H9 (cell line): ENCODE results near the gene PSMC1. TPM values are rescaled to one million over a fixed set of nuclear protein-coding genes. Genes with fewer than 3 reads are reported as not detected.
A peak's percentile ranks its signal among the peaks of the same experiment; 100 is the strongest.

Source experiments
- DNase-seq: peaks from one replicate; pipeline ENCODE4 v3.0.0-alpha.2; 2017
- H2AFZ ChIP-seq: one replicate; pipeline ENCODE4 v1.6.1; 2013; ENCODE audit warnings: mild to moderate bottlenecking, low read length, control low read depth, moderate library complexity
- H2AK5ac ChIP-seq: 2 replicates; pipeline ENCODE4 v1.6.1; 2013; ENCODE audit warnings: low read length, control low read depth, mixed read lengths; ENCODE audit not compliant: insufficient read length
- H2BK120ac ChIP-seq: one replicate; pipeline ENCODE4 v1.6.1; 2013; ENCODE audit warnings: low read depth, mild to moderate bottlenecking, low read length, control low read depth, inconsistent platforms; ENCODE audit not compliant: poor library complexity, severe bottlenecking
- H2BK12ac ChIP-seq: 2 replicates; pipeline ENCODE4 v1.6.1; 2013; ENCODE audit warnings: low read length, control low read depth, mixed read lengths, low read depth; ENCODE audit not compliant: insufficient read length
- H2BK15ac ChIP-seq: 2 replicates; pipeline ENCODE4 v1.6.1; 2013; ENCODE audit warnings: low read depth, low read length, control low read depth
- H2BK20ac ChIP-seq: one replicate; pipeline ENCODE4 v1.6.1; 2013; ENCODE audit warnings: low read depth, mild to moderate bottlenecking, low read length, control low read depth, inconsistent platforms; ENCODE audit not compliant: poor library complexity, severe bottlenecking
- H2BK5ac ChIP-seq: 2 replicates; pipeline ENCODE4 v1.6.1; 2013; ENCODE audit warnings: low read length, control low read depth, mixed read lengths; ENCODE audit not compliant: insufficient read length
- H3K14ac ChIP-seq: 2 replicates; pipeline ENCODE4 v1.6.1; 2013; ENCODE audit warnings: low read length, control low read depth; ENCODE audit not compliant: insufficient read depth
- H3K18ac ChIP-seq: 2 replicates; pipeline ENCODE4 v1.6.1; 2013; ENCODE audit warnings: low read depth, mild to moderate bottlenecking, mixed read lengths, low read length, control low read depth; ENCODE audit not compliant: insufficient read length
- H3K23ac ChIP-seq: 2 replicates; pipeline ENCODE4 v1.6.1; 2013; ENCODE audit warnings: low read length, control low read depth, mixed read lengths, low read depth; ENCODE audit not compliant: insufficient read length
- H3K23me2 ChIP-seq: 2 replicates; pipeline ENCODE4 v1.6.1; 2013; ENCODE audit warnings: low read depth, mild to moderate bottlenecking, mixed read lengths, low read length, control low read depth; ENCODE audit not compliant: insufficient read length, poor library complexity, severe bottlenecking
- H3K27ac ChIP-seq: 2 replicates; pipeline ENCODE4 v1.5.1; 2013; ENCODE audit warnings: low read length, control low read depth, mixed read lengths, low read depth; ENCODE audit not compliant: insufficient read length
- H3K27me3 ChIP-seq: 2 replicates; pipeline ENCODE4 v1.6.1; 2013; ENCODE audit warnings: low read length, control low read depth, inconsistent platforms; ENCODE audit not compliant: insufficient read depth
- H3K4ac ChIP-seq: 2 replicates; pipeline ENCODE4 v1.6.1; 2013; ENCODE audit warnings: low read depth, mild to moderate bottlenecking, control low read depth, inconsistent platforms, low read length, moderate library complexity
- H3K4me1 ChIP-seq: 2 replicates; pipeline ENCODE4 v1.6.1; 2013; ENCODE audit warnings: low read length, control low read depth, inconsistent platforms; ENCODE audit not compliant: insufficient read depth
- H3K4me2 ChIP-seq: 2 replicates; pipeline ENCODE4 v1.6.1; 2013; ENCODE audit warnings: low read length, control low read depth, mixed read lengths; ENCODE audit not compliant: insufficient read length, insufficient read depth
- H3K56ac ChIP-seq: 2 replicates; pipeline ENCODE4 v1.6.1; 2013; ENCODE audit warnings: low read depth, mild to moderate bottlenecking, mixed read lengths, low read length, control low read depth; ENCODE audit not compliant: insufficient read length
- H3K79me1 ChIP-seq: 2 replicates; pipeline ENCODE4 v1.6.1; 2013; ENCODE audit warnings: low read depth, mild to moderate bottlenecking, moderate library complexity, low read length, control low read depth, inconsistent platforms; ENCODE audit not compliant: insufficient read depth, poor library complexity, severe bottlenecking
- H3K79me2 ChIP-seq: 2 replicates; pipeline ENCODE4 v1.6.1; 2013; ENCODE audit warnings: low read length, control low read depth, inconsistent platforms; ENCODE audit not compliant: insufficient read depth
- H3K9ac ChIP-seq: 2 replicates; pipeline ENCODE4 v1.6.1; 2013; ENCODE audit warnings: low read length, control low read depth, mixed read lengths; ENCODE audit not compliant: insufficient read length; ENCODE audit errors: extremely low read depth
- H3K9me3 ChIP-seq: one replicate; pipeline ENCODE4 v1.6.1; 2013; ENCODE audit warnings: low read depth, low read length, inconsistent platforms; ENCODE audit not compliant: control insufficient read depth
- H3T11ph ChIP-seq: one replicate; pipeline ENCODE4 v1.6.1; 2013; ENCODE audit warnings: mild to moderate bottlenecking, low read length, control low read depth, inconsistent platforms
- H4K20me1 ChIP-seq: one replicate; pipeline ENCODE4 v1.6.1; 2013; ENCODE audit not compliant: control insufficient read depth, insufficient read length, insufficient read depth
- H4K5ac ChIP-seq: 2 replicates; pipeline ENCODE4 v1.6.1; 2013; ENCODE audit warnings: low read depth, mild to moderate bottlenecking, mixed read lengths, low read length, control low read depth; ENCODE audit not compliant: insufficient read length
- H4K8ac ChIP-seq: replicated peaks from 2 replicates; pipeline ENCODE4 v1.6.1; 2013; ENCODE audit warnings: low read length, control low read depth, mixed read lengths, low read depth; ENCODE audit not compliant: insufficient read length
- H4K91ac ChIP-seq: 2 replicates; pipeline ENCODE4 v1.6.1; 2013; ENCODE audit warnings: low read depth, mild to moderate bottlenecking, moderate library complexity, mixed read lengths, low read length, control low read depth; ENCODE audit not compliant: insufficient read length
- H3K27ac Mint-ChIP-seq, 3 experiments: 2 replicates in 2 of 3; 3 replicates in 1 of 3; pipeline ENCODE4 v1.8.0; 2020 to 2021; ENCODE audit warnings: mixed read lengths in 3 of 3, mild to moderate bottlenecking in 1 of 3, moderate library complexity in 1 of 3
- H3K27me3 Mint-ChIP-seq: 2 replicates; pipeline ENCODE4 v1.8.0; 2021; ENCODE audit warnings: low read depth, mild to moderate bottlenecking, moderate library complexity, mixed read lengths
- H3K36me3 Mint-ChIP-seq, 3 experiments: 2 replicates in 2 of 3; 3 replicates in 1 of 3; pipeline ENCODE4 v1.8.0; 2020 to 2021; ENCODE audit warnings: low read depth in 3 of 3, mixed read lengths in 3 of 3; ENCODE audit not compliant: insufficient read depth in 1 of 3
- H3K4me1 Mint-ChIP-seq, 2 experiments: 2 replicates each; pipeline ENCODE4 v1.8.0; 2020; ENCODE audit warnings: mixed read lengths in 2 of 2
- H3K4me3 Mint-ChIP-seq, 2 experiments: 2 replicates in 1 of 2; 3 replicates in 1 of 2; pipeline ENCODE4 v1.8.0; 2020 to 2021; ENCODE audit warnings: mild to moderate bottlenecking in 2 of 2, mixed read lengths in 2 of 2, moderate library complexity in 1 of 2
- H3K9me3 Mint-ChIP-seq, 2 experiments: 2 replicates in 1 of 2; 3 replicates in 1 of 2; pipeline ENCODE4 v1.8.0; 2020; ENCODE audit warnings: mild to moderate bottlenecking in 2 of 2, mixed read lengths in 2 of 2, moderate library complexity in 1 of 2
- CTCF ChIP-seq: fragments of 200-600 bp; sonication (generic); conservative IDR thresholded peaks from 3 replicates; pipeline ENCODE4 v1.8.0; 2021; ENCODE audit warnings: antibody characterized with exemption, mild to moderate bottlenecking
- WGBS: extraction: QIAGEN DNeasy Blood & Tissue Kit; methylation state at CpG from one replicate; pipeline ENCODE4 v1.1.7; 2013; ENCODE audit warnings: missing lambda C conversion rate, low lambda C conversion rate, mixed read lengths; ENCODE audit not compliant: insufficient read length; ENCODE audit errors: extremely low coverage; 5-methylcytosine and 5-hydroxymethylcytosine counted together
- total RNA-seq: library from RNA; stranded (reverse); gene quantifications from 2 replicates; pipeline ENCODE4 v1.2.1, GENCODE V29; 2021

Gene PSMC1
- total RNA-seq, 1 experiment from 2014 or later: 113 TPM

GRCh38 chr14:90302529-90303303 is 46.4 kb downstream of the PSMC1 start:
- Histone ChIP-seq H3K9me3 (no peaks in the 10 kb centered on the region), H3K9ac (no peak overlapping the region), H3K56ac (no peak overlapping the region), H3K4me2 (peak overlapping the region; percentile 23), H3K14ac (no peak overlapping the region), H2BK5ac (no peak overlapping the region), H3K27ac (peak overlapping the region; percentile 55), H4K5ac (no peak overlapping the region), H3K23ac (no peak overlapping the region), H3K79me1 (no peaks in the 10 kb centered on the region), H3K27me3 (no peaks in the 10 kb centered on the region), H2AK5ac (no peak overlapping the region), H4K8ac (no peak overlapping the region), H3K23me2 (no peaks in the 10 kb centered on the region), H2BK12ac (no peak overlapping the region), H3K4me1 (peaks cover 14% of the 10 kb centered on the region; the same call in 1 of the 2 replicates), H2BK20ac (no peak overlapping the region), H2AFZ (no peak overlapping the region), H2BK15ac (no peak overlapping the region), H2BK120ac (no peak overlapping the region), H4K20me1 (no peaks in the 10 kb centered on the region), H3K79me2 (no peaks in the 10 kb centered on the region), H4K91ac (no peak overlapping the region), H3T11ph (no peak overlapping the region), H3K18ac (no peak overlapping the region), H3K4ac (no peak overlapping the region)
- WGBS: no CpG with 5 or more reads among the region's 10 CpGs
- no peak for DNase-seq
- peaks cover 35 to 45% of the 10 kb centered on the region in 2 experiments for H3K4me1 Mint-ChIP-seq
- peak overlapping the region; percentile 5 to 30; a peak in 2 of 5 replicates for H3K4me3 Mint-ChIP-seq
- no peaks in the 10 kb centered on the region for H3K27me3 Mint-ChIP-seq
- no peak for TF ChIP-seq CTCF
- peaks cover 5 to 8% of the 10 kb centered on the region in 2 experiments for H3K9me3 Mint-ChIP-seq
- H3K27ac Mint-ChIP-seq: peak overlapping the region in 2 of 3 experiments; percentile 4 to 93; a peak in 3 of 7 replicates
- H3K36me3 Mint-ChIP-seq: peaks cover 11 to 46% (median 35%) of the 10 kb centered on the region in 3 experiments; a peak in 6 of 7 replicates
